Measurements from ENCODE around the gene AURKAIP1. TPM values are rescaled to one million over a fixed set of nuclear protein-coding genes. Genes with fewer than 3 reads are reported as not detected.
A peak's percentile ranks its signal among the peaks of the same experiment; 100 is the strongest.

AURKAIP1 gene
- total and polyA plus RNA-seq, 2 of the 13 experiments (the other 11 are each of a cell fraction or from before 2014, with no cell fraction given), result 69.5 to 175 TPM

GRCh38 chr1:1324524-1325287 lies 50.3 kb downstream of the AURKAIP1 start, which contains the start of the genes CPTP and INTS11 (continued):
- TF ChIP-seq AHDC1 (CRISPR knock-in tag; IDR thresholded peaks at IDR 0.05; ENCODE audit: borderline replicate concordance) (0 out of 2 replicates have a peak, but pooled peaks have one; percentile 43), CREM (IDR thresholded peaks at IDR 0.05) (no peak), CREM (CRISPR knock-in tag; IDR thresholded peaks at IDR 0.05) (no peak), BORCS8-MEF2B (CRISPR knock-in tag; IDR thresholded peaks at IDR 0.05) (no peak; the same call in 1 of the 2 replicates), ARHGAP35 (CRISPR knock-in tag; IDR thresholded peaks at IDR 0.05; ENCODE audit: borderline replicate concordance) (no peak), HMGA1 (CRISPR knock-in tag; conservative IDR thresholded peaks at IDR 0.05) (no peak), ZNF451 (CRISPR knock-in tag; IDR thresholded peaks at IDR 0.05) (peak; percentile 24; the same call in 1 of the 2 replicates), SMAD9 (CRISPR knock-in tag; IDR thresholded peaks at IDR 0.05) (no peak), SMYD3 (CRISPR knock-in tag; IDR thresholded peaks at IDR 0.05) (no peak), ZNF766 (CRISPR knock-in tag; IDR thresholded peaks at IDR 0.05; ENCODE audit: borderline replicate concordance) (no peak), ZSCAN20 (CRISPR knock-in tag; IDR thresholded peaks at IDR 0.05; ENCODE audit: borderline replicate concordance) (peak; percentile 59; the same call in 1 of the 2 replicates), YY1 (IDR thresholded peaks at IDR 0.05; ENCODE audit: insufficient read depth, insufficient replicate concordance, low read depth, low read length) (no peak), TBP (CRISPR knock-in tag; IDR thresholded peaks at IDR 0.05) (0 out of 2 replicates have a peak, but pooled peaks have one; percentile 29), ZNF552 (CRISPR knock-in tag; IDR thresholded peaks at IDR 0.05; ENCODE audit: borderline replicate concordance) (no peak), ZNF30 (CRISPR knock-in tag; IDR thresholded peaks at IDR 0.05) (no peak), NCOA1 (CRISPR knock-in tag; IDR thresholded peaks at IDR 0.05) (peak; percentile 30; the same call in 1 of the 2 replicates), ERF (CRISPR knock-in tag; IDR thresholded peaks at IDR 0.05) (no peak), STAG1 (CRISPR knock-in tag; IDR thresholded peaks at IDR 0.05) (no peak), U2AF2 (IDR thresholded peaks at IDR 0.05; ENCODE audit: low read depth, low read length) (no peak)
- TF ChIP-seq, protein P1, sequence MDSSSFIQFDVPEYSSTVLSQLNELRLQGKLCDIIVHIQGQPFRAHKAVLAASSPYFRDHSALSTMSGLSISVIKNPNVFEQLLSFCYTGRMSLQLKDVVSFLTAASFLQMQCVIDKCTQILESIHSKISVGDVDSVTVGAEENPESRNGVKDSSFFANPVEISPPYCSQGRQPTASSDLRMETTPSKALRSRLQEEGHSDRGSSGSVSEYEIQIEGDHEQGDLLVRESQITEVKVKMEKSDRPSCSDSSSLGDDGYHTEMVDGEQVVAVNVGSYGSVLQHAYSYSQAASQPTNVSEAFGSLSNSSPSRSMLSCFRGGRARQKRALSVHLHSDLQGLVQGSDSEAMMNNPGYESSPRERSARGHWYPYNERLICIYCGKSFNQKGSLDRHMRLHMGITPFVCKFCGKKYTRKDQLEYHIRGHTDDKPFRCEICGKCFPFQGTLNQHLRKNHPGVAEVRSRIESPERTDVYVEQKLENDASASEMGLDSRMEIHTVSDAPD (CRISPR knock-in tag; IDR thresholded peaks at IDR 0.05), result no peak
- TF ChIP-seq, protein P2, sequence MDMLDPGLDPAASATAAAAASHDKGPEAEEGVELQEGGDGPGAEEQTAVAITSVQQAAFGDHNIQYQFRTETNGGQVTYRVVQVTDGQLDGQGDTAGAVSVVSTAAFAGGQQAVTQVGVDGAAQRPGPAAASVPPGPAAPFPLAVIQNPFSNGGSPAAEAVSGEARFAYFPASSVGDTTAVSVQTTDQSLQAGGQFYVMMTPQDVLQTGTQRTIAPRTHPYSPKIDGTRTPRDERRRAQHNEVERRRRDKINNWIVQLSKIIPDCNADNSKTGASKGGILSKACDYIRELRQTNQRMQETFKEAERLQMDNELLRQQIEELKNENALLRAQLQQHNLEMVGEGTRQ (IDR thresholded peaks at IDR 0.05; ENCODE audit: low read depth, low read length), result no peak
- TF ChIP-seq, protein P2 (CRISPR knock-in tag; IDR thresholded peaks at IDR 0.05; ENCODE audit: borderline replicate concordance), result peak; percentile 41; the same call in 1 of the 2 replicates
